Measurements from ENCODE around the gene KIAA2012. TPM values are rescaled to one million over a fixed set of nuclear protein-coding genes. Genes with fewer than 3 reads are reported as not detected.

Gene KIAA2012
- total and polyA plus RNA-seq, 2 experiments from 2014 or later = 0.24 TPM; not detected in 1

DNA sequence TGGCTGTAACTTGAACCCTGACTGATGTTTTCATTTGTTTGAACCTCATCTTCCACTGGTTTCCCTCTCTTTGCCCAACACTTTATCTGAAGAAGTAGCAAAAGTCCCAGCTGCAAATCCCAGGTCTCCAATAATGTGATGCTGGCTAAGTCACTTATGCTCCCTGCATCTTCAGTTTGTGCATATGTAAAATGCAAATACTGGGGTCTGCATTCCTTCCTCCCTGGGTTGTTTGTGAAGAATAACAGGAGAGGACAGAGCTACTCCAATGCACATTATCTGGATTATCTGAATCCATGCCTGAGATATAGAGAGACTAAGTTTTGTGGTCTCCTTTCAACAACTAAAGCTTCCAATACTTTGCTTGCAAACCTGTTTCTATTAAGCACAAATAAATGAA, 22.2 kb downstream of the KIAA2012 start:
- TF ChIP-seq, protein P1, sequence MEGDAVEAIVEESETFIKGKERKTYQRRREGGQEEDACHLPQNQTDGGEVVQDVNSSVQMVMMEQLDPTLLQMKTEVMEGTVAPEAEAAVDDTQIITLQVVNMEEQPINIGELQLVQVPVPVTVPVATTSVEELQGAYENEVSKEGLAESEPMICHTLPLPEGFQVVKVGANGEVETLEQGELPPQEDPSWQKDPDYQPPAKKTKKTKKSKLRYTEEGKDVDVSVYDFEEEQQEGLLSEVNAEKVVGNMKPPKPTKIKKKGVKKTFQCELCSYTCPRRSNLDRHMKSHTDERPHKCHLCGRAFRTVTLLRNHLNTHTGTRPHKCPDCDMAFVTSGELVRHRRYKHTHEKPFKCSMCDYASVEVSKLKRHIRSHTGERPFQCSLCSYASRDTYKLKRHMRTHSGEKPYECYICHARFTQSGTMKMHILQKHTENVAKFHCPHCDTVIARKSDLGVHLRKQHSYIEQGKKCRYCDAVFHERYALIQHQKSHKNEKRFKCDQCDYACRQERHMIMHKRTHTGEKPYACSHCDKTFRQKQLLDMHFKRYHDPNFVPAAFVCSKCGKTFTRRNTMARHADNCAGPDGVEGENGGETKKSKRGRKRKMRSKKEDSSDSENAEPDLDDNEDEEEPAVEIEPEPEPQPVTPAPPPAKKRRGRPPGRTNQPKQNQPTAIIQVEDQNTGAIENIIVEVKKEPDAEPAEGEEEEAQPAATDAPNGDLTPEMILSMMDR (IDR thresholded peaks at IDR 0.05; ENCODE audit: low read depth, low read length) = no peak
- H3K27me3 ChIP-seq = no peaks in the 10 kb centered on the region
- DNase-seq (ENCODE audit: low read depth in 1 of 2, low spot score in 1 of 2) = no peak

DNA sequence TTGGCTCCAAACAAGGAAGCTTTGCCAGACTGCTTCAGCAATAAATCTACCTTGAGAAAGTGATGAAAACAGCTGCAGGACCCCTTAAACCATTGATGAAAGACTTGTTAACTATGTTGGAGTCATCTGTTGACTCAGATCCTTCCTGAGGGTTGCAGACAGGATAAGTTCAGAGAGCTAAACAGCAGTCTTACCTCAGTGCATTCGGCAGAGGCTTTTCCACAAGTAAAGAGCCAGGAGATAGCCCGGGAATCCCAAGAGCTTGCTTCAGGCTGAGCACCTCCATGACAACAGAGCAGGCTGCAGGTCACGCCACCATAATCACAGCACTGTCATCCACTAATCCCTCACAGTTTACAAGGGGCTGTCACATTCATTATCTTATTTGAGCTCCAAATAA, 23.7 kb downstream of the KIAA2012 start:
- Histone ChIP-seq H3K9me3 (ENCODE audit: low read depth) (no peaks in the 10 kb centered on the region), H3K27me3 (no peaks in the 10 kb centered on the region), H3K4me3 (no peak overlapping the region), H3K27ac (no peak overlapping the region), H3K4me1 (ENCODE audit: low read depth) (peaks cover 12% of the 10 kb centered on the region), H3K36me3 (no peaks in the 10 kb centered on the region)
- TF ChIP-seq, protein P1 (IDR thresholded peaks at IDR 0.05; ENCODE audit: low read depth, low read length) = no peak
- DNase-seq (ENCODE audit: low read depth in 1 of 2, low spot score in 1 of 2) = no peak

More for the DNA sequence above, 22.2 kb downstream of the KIAA2012 start:
- no peak overlapping the region for H3K27ac ChIP-seq
- H3K36me3 ChIP-seq = no peaks in the 10 kb centered on the region
- no peak overlapping the region for H3K4me3 ChIP-seq
- H3K9me3 ChIP-seq (ENCODE audit: low read depth) = no peaks in the 10 kb centered on the region
- no peaks in the 10 kb centered on the region for H3K4me1 ChIP-seq (ENCODE audit: low read depth)

DNA sequence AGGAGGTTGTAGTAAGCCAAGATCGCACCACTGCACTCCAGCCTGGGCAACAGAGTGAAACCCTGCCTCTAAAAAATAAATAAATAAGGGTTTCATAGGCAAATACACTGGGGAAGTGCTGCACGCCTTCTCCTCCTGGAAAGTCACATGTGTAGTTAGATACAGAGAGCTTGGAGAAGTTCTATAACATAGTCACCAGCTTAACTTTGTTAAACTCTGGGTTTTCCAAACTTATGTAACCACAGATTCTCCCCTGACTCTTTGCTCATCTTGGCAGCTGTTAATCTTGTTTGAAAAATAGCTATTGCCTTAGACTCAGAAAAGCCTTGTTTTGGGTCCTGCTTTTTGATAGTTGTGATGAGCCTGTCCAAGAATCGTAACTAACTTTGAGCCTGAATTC, 25.2 kb downstream of the KIAA2012 start:
- H3K9me3 ChIP-seq (ENCODE audit: low read depth) = no peaks in the 10 kb centered on the region
- H3K4me1 ChIP-seq (ENCODE audit: low read depth) = peaks cover 13% of the 10 kb centered on the region
- H3K27ac ChIP-seq = no peak overlapping the region
- peak in 1 of 2 donors; percentile 31 for DNase-seq (ENCODE audit: low read depth in 1 of 2, low spot score in 1 of 2)
- no peaks in the 10 kb centered on the region for H3K36me3 ChIP-seq
- TF ChIP-seq, protein P1 (IDR thresholded peaks at IDR 0.05; ENCODE audit: low read depth, low read length) = no peak
- H3K4me3 ChIP-seq = no peak overlapping the region
- no peaks in the 10 kb centered on the region for H3K27me3 ChIP-seq

DNA sequence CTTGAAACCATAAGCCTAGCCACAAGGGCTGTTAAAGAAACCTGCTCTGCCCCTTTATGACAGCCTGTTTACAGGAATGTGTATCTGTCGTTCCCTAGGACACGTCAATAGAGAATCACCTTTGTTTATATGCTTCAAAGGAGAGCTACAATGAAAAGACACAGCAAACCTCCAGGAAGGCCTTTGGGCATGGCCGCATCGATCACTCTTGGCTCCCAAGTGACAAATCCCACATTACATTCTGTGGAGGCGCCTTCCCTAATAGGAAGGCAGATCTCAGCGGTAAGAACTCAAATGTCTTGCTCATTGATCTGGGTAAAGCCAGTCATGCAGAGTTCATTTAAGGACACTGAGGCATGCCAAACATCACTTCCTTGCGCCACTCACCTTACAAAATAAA, 26.5 kb downstream of the KIAA2012 start:
- TF ChIP-seq, protein P1 (IDR thresholded peaks at IDR 0.05; ENCODE audit: low read depth, low read length) = no peak
- Histone ChIP-seq H3K36me3 (no peaks in the 10 kb centered on the region), H3K4me1 (ENCODE audit: low read depth) (peaks cover 13% of the 10 kb centered on the region)

DNA sequence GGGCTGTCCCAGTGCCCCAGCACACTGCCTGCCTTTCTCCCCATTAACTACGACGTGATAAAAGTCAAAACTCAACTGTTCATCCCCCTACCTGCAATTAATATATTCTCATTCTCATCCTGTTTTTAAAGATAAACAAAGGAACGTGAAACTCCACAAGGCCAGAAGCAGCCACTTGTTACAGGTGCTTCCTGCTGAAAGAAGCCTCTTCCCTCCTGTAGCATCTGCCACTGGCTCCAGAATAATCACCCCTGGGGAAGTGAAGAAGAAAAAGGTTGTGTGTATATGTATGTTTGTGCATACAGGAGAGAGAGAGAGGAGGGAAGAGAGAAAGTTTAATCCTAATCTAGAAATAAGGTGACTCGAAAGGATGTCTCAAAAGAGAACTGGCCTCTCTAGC, 27.1 kb downstream of the KIAA2012 start:
- TF ChIP-seq, protein P1 (IDR thresholded peaks at IDR 0.05; ENCODE audit: low read depth, low read length) = no peak
- DNase-seq (ENCODE audit: low read depth in 1 of 2, low spot score in 1 of 2) = no peak

More for the DNA sequence above, 26.5 kb downstream of the KIAA2012 start:
- no peak for DNase-seq (ENCODE audit: low read depth in 1 of 2, low spot score in 1 of 2)
- Histone ChIP-seq H3K4me3 (no peak overlapping the region), H3K27me3 (no peaks in the 10 kb centered on the region), H3K9me3 (ENCODE audit: low read depth) (no peaks in the 10 kb centered on the region), H3K27ac (no peak overlapping the region)

More for the DNA sequence above, 27.1 kb downstream of the KIAA2012 start:
- H3K4me1 ChIP-seq (ENCODE audit: low read depth) = peaks cover 13% of the 10 kb centered on the region
- H3K27ac ChIP-seq = no peak overlapping the region
- H3K9me3 ChIP-seq (ENCODE audit: low read depth) = no peaks in the 10 kb centered on the region
- no peak overlapping the region for H3K4me3 ChIP-seq
- no peaks in the 10 kb centered on the region for H3K36me3 ChIP-seq
- H3K27me3 ChIP-seq = no peaks in the 10 kb centered on the region

Data from cardiac muscle cell (in vitro differentiated cells and primary cell).